ENCODE data around the gene PCDHA3. TPM values are rescaled to one million over a fixed set of nuclear protein-coding genes. Genes with fewer than 3 reads are reported as not detected.
A peak's percentile ranks its signal among the peaks of the same experiment; 100 is the strongest.
"Not testable (repeated sequence)": the region's sequence is repeated elsewhere in the genome, so short reads cannot be mapped to it uniquely, and the experiment has no call there.

The PCDHA3 gene
- polyA plus RNA-seq (2014; cell fraction: cytosol; rRNA removed): 0.10 and 0.45 TPM in 2 replicates
- polyA plus RNA-seq (2014; cell fraction: nucleus; rRNA removed): 1.6 and 2.1 TPM in 2 replicates

- no peak for DNase-seq (ENCODE audit: low spot score)
Observed at GRCh38 chr5:140800816-140801493, at the start of gene PCDHA3. Gene PCDHA3, plus strand, starts transcription at chr5:140801057.

- DNase-seq (ENCODE audit: low spot score): no peak
Observed at GRCh38 chr5:140753561-140753960, 47.3 kb upstream of the PCDHA3 start.

GRCh38 chr5:140764177-140764973 lies 36.5 kb upstream of the PCDHA3 start:
- no peak for DNase-seq (ENCODE audit: low spot score)

- no peak for DNase-seq (ENCODE audit: low spot score)
Observed at GRCh38 chr5:140767444-140767843, 33.4 kb upstream of the PCDHA3 start.

- DNase-seq (ENCODE audit: low spot score): no peak
Observed at GRCh38 chr5:140780512-140780911, 20.3 kb upstream of the PCDHA3 start.

GRCh38 chr5:140785905-140786686 lies 14.8 kb upstream of the PCDHA3 start, which contains the start of gene PCDHA1:
Gene PCDHA1, plus strand, starts transcription at chr5:140786140.
- DNase-seq (ENCODE audit: low spot score): peak; percentile 51

GRCh38 chr5:140787422-140787821 lies 13.4 kb upstream of the PCDHA3 start:
- DNase-seq (ENCODE audit: low spot score): not testable (repeated sequence)

- not testable (repeated sequence) for DNase-seq (ENCODE audit: low spot score)
Observed at GRCh38 chr5:140787849-140788504, 12.9 kb upstream of the PCDHA3 start.

- no peak for DNase-seq (ENCODE audit: low spot score)
Observed at GRCh38 chr5:140791089-140791488, 9.8 kb upstream of the PCDHA3 start.

GRCh38 chr5:140794595-140795258 lies 6.1 kb upstream of the PCDHA3 start, which contains the start of gene PCDHA2:
Gene PCDHA2, plus strand, starts transcription at chr5:140794852.
- no peak for DNase-seq (ENCODE audit: low spot score)

GRCh38 chr5:140795259-140795641 lies 5.6 kb upstream of the PCDHA3 start:
- DNase-seq (ENCODE audit: low spot score): no peak

GRCh38 chr5:140796072-140796717 lies 4.7 kb upstream of the PCDHA3 start:
- DNase-seq (ENCODE audit: low spot score): not testable (repeated sequence)

GRCh38 chr5:140796718-140797095 lies 4.2 kb upstream of the PCDHA3 start:
- DNase-seq (ENCODE audit: low spot score): no peak

- DNase-seq (ENCODE audit: low spot score): no peak
Observed at GRCh38 chr5:140801494-140801841, 611 bp downstream of the PCDHA3 start.

GRCh38 chr5:140802381-140802780 lies 1.5 kb downstream of the PCDHA3 start:
- DNase-seq (ENCODE audit: low spot score): not testable (repeated sequence)

- no peak for DNase-seq (ENCODE audit: low spot score)
Observed at GRCh38 chr5:140802781-140803271, 2.0 kb downstream of the PCDHA3 start.

- DNase-seq (ENCODE audit: low spot score): peak; percentile 88
Observed at GRCh38 chr5:140806834-140807775, 6.2 kb downstream of the PCDHA3 start, which contains the start of gene PCDHA4. Gene PCDHA4, plus strand, starts transcription at chr5:140807068.

GRCh38 chr5:140808241-140808888 lies 7.5 kb downstream of the PCDHA3 start:
- not testable (repeated sequence) for DNase-seq (ENCODE audit: low spot score)
